Activated T-cell treated with anti-CD3 and anti-CD28 coated beads for 24 hours (primary cell): ENCODE results near the gene SORBS2.

ENCODE experiments used
- DNase-seq: peaks from one replicate; pipeline ENCODE4 v3.0.0-alpha.2; 2020; ENCODE audit warnings: low read depth

The SORBS2 gene

GRCh38 chr4:185772391-185773093, 39.5 kb downstream of the SORBS2 start:
- no peak for DNase-seq

GRCh38 chr4:185771711-185772390, 40.1 kb downstream of the SORBS2 start:
- no peak for DNase-seq

GRCh38 chr4:185767528-185767927, 44.5 kb downstream of the SORBS2 start:
- DNase-seq, result no peak

- DNase-seq, result no peak
Measured at GRCh38 chr4:185764876-185765275, 47.1 kb downstream of the SORBS2 start.

- DNase-seq, result no peak
Measured at GRCh38 chr4:185761352-185762235, 50.4 kb downstream of the SORBS2 start.

GRCh38 chr4:185758807-185759206, 53.2 kb downstream of the SORBS2 start:
- no peak for DNase-seq

GRCh38 chr4:185755451-185755850, 56.5 kb downstream of the SORBS2 start:
- no peak for DNase-seq

GRCh38 chr4:185754961-185755360, 57.0 kb downstream of the SORBS2 start:
- no peak for DNase-seq

GRCh38 chr4:185752872-185753271, 59.1 kb downstream of the SORBS2 start:
- DNase-seq, result no peak

GRCh38 chr4:185749858-185750257, 62.1 kb downstream of the SORBS2 start:
- no peak for DNase-seq

GRCh38 chr4:185748901-185749390, 63.0 kb downstream of the SORBS2 start:
- no peak for DNase-seq

GRCh38 chr4:185745891-185746290, 66.1 kb downstream of the SORBS2 start:
- DNase-seq, result no peak

GRCh38 chr4:185744946-185745345, 67.0 kb downstream of the SORBS2 start:
- no peak for DNase-seq

- no peak for DNase-seq
Measured at GRCh38 chr4:185744488-185744862, 67.5 kb downstream of the SORBS2 start.

- no peak for DNase-seq
Measured at GRCh38 chr4:185743722-185744487, 68.1 kb downstream of the SORBS2 start.

GRCh38 chr4:185742766-185743165, 69.2 kb downstream of the SORBS2 start:
- no peak for DNase-seq

GRCh38 chr4:185741795-185742194, 70.2 kb downstream of the SORBS2 start:
- no peak for DNase-seq

GRCh38 chr4:185740471-185740873, 71.5 kb downstream of the SORBS2 start:
- no peak for DNase-seq

GRCh38 chr4:185738820-185739219, 73.2 kb downstream of the SORBS2 start:
- no peak for DNase-seq

GRCh38 chr4:185738038-185738552, 73.9 kb downstream of the SORBS2 start:
- DNase-seq, result no peak

GRCh38 chr4:185737489-185738037, 74.4 kb downstream of the SORBS2 start:
- no peak for DNase-seq
